HUDEP-2 (cell line): ENCODE measurements around the gene OR2V1.
"Not testable (repeated sequence)": the region's sequence is repeated elsewhere in the genome, so short reads cannot be mapped to it uniquely, and the experiment has no call there.

ENCODE experiments used
- DNase-seq, 76 experiments: peaks; one replicate each; lab custom pipeline; 2025; ENCODE audit not compliant: unreplicated experiment in 76 of 76; lab: John Stamatoyannopoulos, UW

OR2V1 gene

GRCh38 chr5:181160755-181161533 lies 30.0 kb upstream of the OR2V1 start:
- DNase-seq: peak in 52 of 76 experiments; percentile 9 to 72 (median 41)

- peak in 34 of 76 experiments; percentile 1 to 51 (median 24) for DNase-seq
These were observed 29.3 kb upstream of the OR2V1 start for GRCh38 chr5:181160152-181160754.

GRCh38 chr5:181159286-181160151 lies 28.6 kb upstream of the OR2V1 start:
- DNase-seq: peak in 74 of 76 experiments; percentile 12 to 95 (median 81)

- DNase-seq: no peak
These were observed 27.9 kb upstream of the OR2V1 start for GRCh38 chr5:181158869-181159268.

GRCh38 chr5:181156758-181157157 lies 25.8 kb upstream of the OR2V1 start:
- no peak for DNase-seq

GRCh38 chr5:181153814-181154213 lies 22.8 kb upstream of the OR2V1 start:
- no peak for DNase-seq

- DNase-seq: no peak
These were observed 21.4 kb upstream of the OR2V1 start for GRCh38 chr5:181152406-181152805.

GRCh38 chr5:181151146-181151545 lies 20.2 kb upstream of the OR2V1 start:
- DNase-seq: peak in 14 of 76 experiments; percentile 3 to 42 (median 16)

- no peak for DNase-seq
These were observed 19.1 kb upstream of the OR2V1 start for GRCh38 chr5:181149806-181150733.

GRCh38 chr5:181149355-181149754 lies 18.4 kb upstream of the OR2V1 start:
- DNase-seq: no peak

GRCh38 chr5:181146927-181147636 lies 16.1 kb upstream of the OR2V1 start, which contains the start of gene OR2V2:
Gene OR2V2, plus strand, starts transcription at chr5:181147586. Its CDS starts 7,357 bp downstream, at chr5:181154943.
- not testable (repeated sequence) for DNase-seq

- DNase-seq: no peak
These were observed 14.2 kb upstream of the OR2V1 start for GRCh38 chr5:181145133-181145532.

GRCh38 chr5:181142054-181142453 lies 11.1 kb upstream of the OR2V1 start:
- DNase-seq: no peak

GRCh38 chr5:181140766-181141165 lies 9.8 kb upstream of the OR2V1 start:
- no peak for DNase-seq

GRCh38 chr5:181138258-181138657 lies 7.3 kb upstream of the OR2V1 start:
- peak in 55 of 76 experiments; percentile 5 to 77 (median 33) for DNase-seq

- no peak for DNase-seq
These were observed 5.5 kb upstream of the OR2V1 start for GRCh38 chr5:181136361-181136955.

- DNase-seq: no peak
These were observed 3.3 kb upstream of the OR2V1 start for GRCh38 chr5:181134259-181134658.

- DNase-seq: peak in 73 of 76 experiments; percentile 23 to 91 (median 74)
These were observed 2.8 kb upstream of the OR2V1 start for GRCh38 chr5:181133610-181134231.
